Thyroid gland (tissue), 4 donors: Measurements from ENCODE around the gene ETS1.

Experiments
- POLR2A ChIP-seq, 2 donors: fragments of 450-650 bp; IDR thresholded peaks; one replicate each; pipeline ENCODE4 v1.6.1; 2017; ENCODE audit warnings: antibody characterized with exemption in 2 of 2, mild to moderate bottlenecking in 2 of 2, moderate library complexity in 1 of 2
- TF ChIP-seq, protein P1 (sequence below), 6 experiments: fragments of 200-600 bp in 3 of 6; fragments of 450-650 bp in 3 of 6; sonication (generic) in 3 of 6; IDR thresholded peaks; one replicate each; pipeline ENCODE4 v1.5.1; 2016 to 2019; ENCODE audit warnings: antibody characterized with exemption in 6 of 6, mild to moderate bottlenecking in 2 of 6, inconsistent platforms in 1 of 6, moderate library complexity in 1 of 6

DNA sequence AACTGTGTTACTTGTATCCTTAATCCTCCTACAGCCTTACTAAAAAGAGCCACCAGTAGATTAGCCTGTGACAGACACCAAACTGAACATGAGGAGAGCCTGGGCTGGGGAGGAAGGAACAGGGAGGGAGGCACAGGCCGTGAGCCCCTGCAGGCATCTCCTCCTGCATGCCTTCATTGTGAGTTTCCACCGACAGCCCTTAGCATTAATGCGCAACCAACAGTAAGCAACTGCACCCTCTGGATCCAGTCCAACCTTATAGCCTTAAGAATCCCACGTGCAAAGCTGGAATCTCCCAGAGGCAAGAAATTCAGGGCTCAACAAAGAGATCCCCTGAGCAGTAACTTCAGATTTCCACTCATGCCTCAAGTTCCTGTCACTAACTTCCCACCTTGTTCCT is 84.6 kb downstream of the ETS1 start:
- TF ChIP-seq, protein P1, sequence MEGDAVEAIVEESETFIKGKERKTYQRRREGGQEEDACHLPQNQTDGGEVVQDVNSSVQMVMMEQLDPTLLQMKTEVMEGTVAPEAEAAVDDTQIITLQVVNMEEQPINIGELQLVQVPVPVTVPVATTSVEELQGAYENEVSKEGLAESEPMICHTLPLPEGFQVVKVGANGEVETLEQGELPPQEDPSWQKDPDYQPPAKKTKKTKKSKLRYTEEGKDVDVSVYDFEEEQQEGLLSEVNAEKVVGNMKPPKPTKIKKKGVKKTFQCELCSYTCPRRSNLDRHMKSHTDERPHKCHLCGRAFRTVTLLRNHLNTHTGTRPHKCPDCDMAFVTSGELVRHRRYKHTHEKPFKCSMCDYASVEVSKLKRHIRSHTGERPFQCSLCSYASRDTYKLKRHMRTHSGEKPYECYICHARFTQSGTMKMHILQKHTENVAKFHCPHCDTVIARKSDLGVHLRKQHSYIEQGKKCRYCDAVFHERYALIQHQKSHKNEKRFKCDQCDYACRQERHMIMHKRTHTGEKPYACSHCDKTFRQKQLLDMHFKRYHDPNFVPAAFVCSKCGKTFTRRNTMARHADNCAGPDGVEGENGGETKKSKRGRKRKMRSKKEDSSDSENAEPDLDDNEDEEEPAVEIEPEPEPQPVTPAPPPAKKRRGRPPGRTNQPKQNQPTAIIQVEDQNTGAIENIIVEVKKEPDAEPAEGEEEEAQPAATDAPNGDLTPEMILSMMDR (IDR thresholded peaks at IDR 0.05) = no peak
- no peak for TF ChIP-seq POLR2A (IDR thresholded peaks at IDR 0.05)
